Ishikawa (cell line): Measurements from ENCODE around the gene SCML2.

Source experiments
- CREB1 ChIP-seq: IDR thresholded peaks from 2 replicates; pipeline ENCODE4 v1.6.1; 2012; ENCODE audit warnings: low read depth
- RAD21 ChIP-seq: IDR thresholded peaks from 2 replicates; pipeline ENCODE4 v1.6.1; 2012; ENCODE audit warnings: low read depth
- USF1 ChIP-seq: IDR thresholded peaks from 2 replicates; pipeline ENCODE4 v1.6.1; 2012
- TF ChIP-seq, protein P1 (sequence below): IDR thresholded peaks from 2 replicates; pipeline ENCODE4 v1.6.1; 2012

DNA sequence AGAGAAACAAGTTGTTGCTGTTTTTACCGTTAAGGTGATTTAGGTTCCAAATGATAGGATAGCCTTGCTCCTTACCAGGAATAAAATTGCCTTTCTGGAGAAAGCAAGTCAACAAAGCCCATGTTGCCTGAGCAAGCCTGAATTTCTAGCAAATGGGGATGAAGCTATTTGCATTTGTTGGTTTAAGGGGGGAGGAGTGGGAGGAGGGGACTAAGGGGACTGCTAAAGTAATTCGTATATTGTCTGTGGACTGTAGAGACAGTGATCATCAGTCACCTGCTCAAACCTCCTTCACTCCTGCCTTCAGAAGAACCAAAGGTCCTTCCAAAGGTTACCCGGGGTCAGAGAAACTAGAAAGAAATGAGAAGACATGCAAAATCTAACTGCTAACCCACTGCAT is 65.8 kb downstream of the SCML2 start:
- TF ChIP-seq CREB1 = no peak
- TF ChIP-seq RAD21 = no peak
- TF ChIP-seq USF1 = no peak
- TF ChIP-seq, protein P1, sequence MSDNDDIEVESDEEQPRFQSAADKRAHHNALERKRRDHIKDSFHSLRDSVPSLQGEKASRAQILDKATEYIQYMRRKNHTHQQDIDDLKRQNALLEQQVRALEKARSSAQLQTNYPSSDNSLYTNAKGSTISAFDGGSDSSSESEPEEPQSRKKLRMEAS = no peak
